A549 (cell line): ENCODE results near the gene UBE2G2. TPM values are rescaled to one million over a fixed set of nuclear protein-coding genes. Genes with fewer than 3 reads are reported as not detected.
A peak's percentile ranks its signal among the peaks of the same experiment; 100 is the strongest.

Source experiments
- ATAC-seq, 2 experiments: fragments of 200-7000 bp in 1 of 2; fragments of >200 bp in 1 of 2; cut with Nextera tagmentation in 1 of 2; cut with Tn5 transposase in 1 of 2; 3 replicates each; pipeline versions ENCODE4 v1.8.0 to v1.9.1; 2018 to 2020; ENCODE audit warnings: mild to moderate bottlenecking in 1 of 2, moderate library complexity in 1 of 2
- CTCF ChIA-PET: fragments of 300-600 bp; sonication (Branson Sonifier 250); formaldehyde crosslinking; extraction: SDS; loops from one replicate; lab custom pipeline; 2021; ENCODE audit warnings: antibody characterized with exemption, inconsistent platforms; lab: Yijun Ruan, JAX
- POLR2A ChIA-PET: fragments of 350-600 bp; formaldehyde crosslinking; extraction: SDS; loops from one replicate; lab custom pipeline; 2021; ENCODE audit warnings: antibody characterized with exemption, inconsistent platforms; lab: Yijun Ruan, JAX
- DNase-seq, 2 experiments: peaks; one replicate each; pipeline versions ENCODE4 v3.0.0 to v3.0.0-alpha.2; 2011 to 2016; ENCODE audit warnings: low read depth in 1 of 2, low spot score in 1 of 2
- FAIRE-seq: peaks from 2 replicates; lab custom pipeline; 2011; peaks lifted over from hg19 to GRCh38; lab: Jason Lieb, UNC
- H3K27ac ChIP-seq, 2 experiments: fragments of >200 bp; sonication (Bioruptor Twin); formaldehyde crosslinking; 3 replicates each; pipeline ENCODE4 v1.5.1; 2016 to 2017
- H3K4me1 ChIP-seq: fragments of >200 bp; sonication (Bioruptor Twin); formaldehyde crosslinking; 3 replicates; pipeline ENCODE4 v1.6.1; 2016
- H3K4me2 ChIP-seq: fragments of >200 bp; sonication (Bioruptor Twin); formaldehyde crosslinking; 3 replicates; pipeline ENCODE4 v1.6.1; 2016
- H3K4me3 ChIP-seq: fragments of >200 bp; sonication (Bioruptor Twin); formaldehyde crosslinking; 3 replicates; pipeline ENCODE4 v1.5.1; 2016
- H3K9me3 ChIP-seq: fragments of >200 bp; sonication (Bioruptor Twin); formaldehyde crosslinking; 3 replicates; pipeline ENCODE4 v1.6.1; 2016
- CBX2 ChIP-seq: fragments of 200-600 bp; sonication (generic); IDR thresholded peaks from 2 replicates; pipeline ENCODE4 v1.6.1; 2016; ENCODE audit warnings: low read depth, mild to moderate bottlenecking, borderline replicate concordance
- CHD2 ChIP-seq: fragments of 150-350 bp; IDR thresholded peaks from 2 replicates; pipeline ENCODE4 v1.6.1; 2014; ENCODE audit warnings: low read length; ENCODE audit not compliant: partially characterized antibody
- E2F6 ChIP-seq: IDR thresholded peaks from 2 replicates; pipeline ENCODE4 v1.6.1; 2012; ENCODE audit warnings: low read depth, borderline replicate concordance
- FOSL2 ChIP-seq, 2 experiments: fragments of 450-650 bp in 1 of 2; fragments of >200 bp in 1 of 2; sonication (Bioruptor Twin) in 1 of 2; formaldehyde crosslinking; IDR thresholded peaks; 2 replicates each; pipeline versions ENCODE4 v1.5.0 to v1.6.1; 2016 to 2020; ENCODE audit warnings: mild to moderate bottlenecking in 1 of 2, moderate library complexity in 1 of 2
- GATA3 ChIP-seq: IDR thresholded peaks from 2 replicates; pipeline ENCODE4 v1.6.1; 2012; ENCODE audit warnings: borderline replicate concordance
- HEYL ChIP-seq: fragments of 250-450 bp; sonication (Bioruptor Pico); IDR thresholded peaks from 2 replicates; pipeline ENCODE4 v1.8.0; 2021; ENCODE audit warnings: mild to moderate bottlenecking, moderate library complexity
- HOXA7 ChIP-seq: fragments of 250-450 bp; sonication (Bioruptor Pico); IDR thresholded peaks from 2 replicates; pipeline ENCODE4 v1.5.0; 2020; ENCODE audit warnings: mild to moderate bottlenecking, moderate library complexity
- HOXB5 ChIP-seq: fragments of 250-450 bp; sonication (Bioruptor Pico); IDR thresholded peaks from 2 replicates; pipeline ENCODE4 v1.5.0; 2020; ENCODE audit warnings: mild to moderate bottlenecking, moderate library complexity
- JUN ChIP-seq, 2 experiments: fragments of >200 bp; sonication (Bioruptor Twin); formaldehyde crosslinking; IDR thresholded peaks; 2 replicates in 1 of 2; 3 replicates in 1 of 2; pipeline ENCODE4 v1.6.1; 2016 to 2017
- KDM5A ChIP-seq: fragments of 200-600 bp; sonication (generic); IDR thresholded peaks from 2 replicates; pipeline ENCODE4 v1.6.1; 2016; ENCODE audit warnings: antibody characterized with exemption, mild to moderate bottlenecking
- MAX ChIP-seq: IDR thresholded peaks from 2 replicates; pipeline ENCODE4 v1.6.1; 2012
- MYC ChIP-seq: IDR thresholded peaks from 2 replicates; pipeline ENCODE4 v1.6.1; 2012; ENCODE audit warnings: mild to moderate bottlenecking, inconsistent platforms, low read length, improper control_type of control experiment, borderline replicate concordance
- PBX3 ChIP-seq: IDR thresholded peaks from 2 replicates; pipeline ENCODE4 v1.6.1; 2012
- PHF8 ChIP-seq: fragments of 200-600 bp; sonication (generic); IDR thresholded peaks from 2 replicates; pipeline ENCODE4 v1.6.1; 2016; ENCODE audit warnings: low read depth, mild to moderate bottlenecking, antibody characterized with exemption, moderate library complexity, borderline replicate concordance
- SMC3 ChIP-seq: fragments of >200 bp; sonication (Bioruptor Twin); formaldehyde crosslinking; IDR thresholded peaks from 3 replicates; pipeline ENCODE4 v1.6.1; 2018; ENCODE audit warnings: inconsistent platforms
- SREBF2 ChIP-seq: fragments of 450-650 bp; IDR thresholded peaks from 2 replicates; pipeline ENCODE4 v1.6.1; 2014; ENCODE audit warnings: mild to moderate bottlenecking, moderate library complexity
- TP53 ChIP-seq: fragments of 250-450 bp; sonication (Bioruptor Pico); IDR thresholded peaks from 2 replicates; pipeline ENCODE4 v1.5.0; 2021; ENCODE audit warnings: mild to moderate bottlenecking, moderate library complexity
- ZC3H11A ChIP-seq: fragments of 450-650 bp; IDR thresholded peaks from 2 replicates; pipeline ENCODE4 v1.6.1; 2014; ENCODE audit warnings: antibody characterized with exemption, mild to moderate bottlenecking
- ZFP36 ChIP-seq: fragments of 450-650 bp; IDR thresholded peaks from 2 replicates; pipeline ENCODE4 v1.6.1; 2014; ENCODE audit warnings: borderline replicate concordance; ENCODE audit not compliant: partially characterized antibody
- WGBS: methylation state at CpG from one replicate; pipeline ENCODE4 v1.1.6; 2017; ENCODE audit errors: missing lambda C conversion rate; 5-methylcytosine and 5-hydroxymethylcytosine counted together
- polyA minus RNA-seq: library from RNA; depleted of rRNA, polyadenylated mRNA; stranded (reverse); fragments of >200 nt; gene quantifications from 2 replicates; pipeline ENCODE4 v1.2.3, GENCODE V29; 2011; rRNA and poly(A)+ RNA removed
- polyA plus RNA-seq, 4 experiments: library from polyadenylated mRNA; depleted of rRNA in 3 of 4; stranded (reverse); fragments of >200 nt; fragmentation: RNase III in 1 of 4; extraction: RNeasy Plus Mini Kit Qiagen cat#74134 plus additional on column Dnase treatment in 1 of 4; gene quantifications; 2 replicates in 3 of 4; 3 replicates in 1 of 4; pipeline ENCODE4 v1.2.3, GENCODE V29; 2011 to 2017
- TF ChIP-seq, protein P1 (sequence below): fragments of 250-450 bp; sonication (Bioruptor Pico); IDR thresholded peaks from 2 replicates; pipeline ENCODE4 v1.5.0; 2020; ENCODE audit warnings: low read depth, mild to moderate bottlenecking, moderate library complexity
- TF ChIP-seq, protein P2 (sequence below): fragments of >200 bp; sonication (Bioruptor Twin); formaldehyde crosslinking; IDR thresholded peaks from 3 replicates; pipeline ENCODE4 v1.6.1; 2016

Gene UBE2G2
- polyA plus RNA-seq (2011; rRNA removed) (65.8 and 68.2 TPM in 2 replicates), polyA plus RNA-seq (2017; fragmentation: RNase III; extraction: RNeasy Plus Mini Kit Qiagen cat#74134 plus additional on column Dnase treatment) (56.9 to 63.5 TPM (median 62.7 TPM) in 3 replicates), polyA minus RNA-seq (46.7 and 58.9 TPM in 2 replicates)
- polyA plus RNA-seq (2012; cell fraction: cytosol; rRNA removed) = 71.8 and 80.2 TPM in 2 replicates
- 86.6 and 92.2 TPM in 2 replicates for polyA plus RNA-seq (2012; cell fraction: nucleus; rRNA removed)

DNA sequence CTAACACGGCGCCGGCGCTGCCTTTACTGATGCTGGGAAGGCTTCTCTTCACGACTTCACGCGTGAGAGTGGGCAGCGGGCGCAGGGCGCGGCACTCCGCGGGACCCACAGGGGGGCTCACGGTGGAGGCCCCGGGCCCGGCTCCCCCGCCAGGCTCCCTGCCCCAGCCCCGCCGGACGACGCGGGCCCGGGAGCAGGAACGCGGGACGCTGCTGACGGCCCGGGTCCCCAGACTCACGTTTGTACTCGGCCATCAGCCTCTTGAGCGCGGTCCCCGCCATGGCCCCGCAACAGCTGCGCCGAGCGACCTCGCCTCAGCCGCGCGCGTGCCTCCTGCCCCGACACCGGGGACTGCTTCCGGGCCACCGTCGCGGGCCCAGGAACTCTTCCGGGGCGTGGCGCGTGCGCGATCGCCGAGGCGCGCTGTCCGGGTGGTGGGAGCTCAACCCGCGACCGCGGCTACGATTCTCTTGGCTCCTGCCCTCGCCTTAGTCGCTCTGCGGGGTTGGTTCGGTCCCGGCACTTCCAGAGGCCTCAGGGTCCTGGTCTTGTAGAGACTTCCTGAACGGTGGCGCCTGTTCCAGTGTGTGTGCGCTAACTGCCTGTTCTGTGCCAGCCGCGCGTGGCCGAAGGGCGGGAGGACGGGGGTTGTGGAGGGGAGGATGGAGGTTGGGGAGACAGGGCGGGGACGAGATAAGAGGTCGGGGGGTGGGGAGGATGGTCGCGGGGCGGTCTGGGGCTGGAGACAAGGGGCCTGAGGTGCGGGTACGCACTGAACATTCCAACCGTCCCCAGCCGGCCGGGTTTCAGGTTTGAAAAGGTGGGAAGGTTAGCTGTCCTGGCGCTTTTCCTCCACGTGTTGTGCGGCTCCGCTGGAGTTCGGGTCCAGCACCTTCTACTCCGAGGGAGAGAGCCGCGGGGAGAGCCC is at the start of gene UBE2G2:
Gene UBE2G2, minus strand, starts transcription at position 353 of the 928 bp plus-strand sequence. Its CDS starts 72 bp downstream, at position 281.
- H3K27ac ChIP-seq = peak within 1 kb of the TSS; percentile 86 to 98
- ChIA-PET CTCF (interaction anchor here (0.7 to 3.0 kb wide), 15 partner anchors 9 to 139 kb away, joined by 3 to 23 read pairs (median 5); partner anchors contain the start of gene SLX9), POLR2A (interaction anchor here (0.9 to 2.1 kb wide), 8 partner anchors 8 to 133 kb away, joined by 3 to 9 read pairs (median 5); partner anchors contain the start of genes PTTG1IP and SUMO3)
- ATAC-seq (peak; percentile 94 to 96), DNase-seq (peak; percentile 72 to 75), FAIRE-seq (no peak)
- no peaks in the 10 kb centered on the region for H3K9me3 ChIP-seq
- TF ChIP-seq SMC3 (no peak), GATA3 (no peak), HOXB5 (CRISPR knock-in tag) (0 out of 2 replicates have a peak, but pooled peaks have one; percentile 25), MAX (peak; percentile 96), PHF8 (peak; percentile 80; the same call in 1 of the 2 replicates), E2F6 (peak; percentile 90), ZFP36 (no peak), FOSL2 (IDR thresholded peaks at IDR 0.05) (no peak), FOSL2 (CRISPR knock-in tag; IDR thresholded peaks at IDR 0.05) (no peak), CBX2 (no peak), MYC (peak; percentile 73; the same call in 1 of the 2 replicates), KDM5A (peak; percentile 46; the same call in 1 of the 2 replicates), CHD2 (no peak), TP53 (CRISPR knock-in tag) (peak; percentile 63; the same call in 1 of the 2 replicates), SREBF2 (no peak), HEYL (CRISPR knock-in tag) (no peak), PBX3 (0 out of 2 replicates have a peak, but pooled peaks have one; percentile 37), JUN (IDR thresholded peaks at IDR 0.05) (peak in 1 of 2 experiments; percentile 81; a peak in 3 of 5 replicates), ZC3H11A (no peak), HOXA7 (CRISPR knock-in tag) (no peak)
- TF ChIP-seq, protein P1, sequence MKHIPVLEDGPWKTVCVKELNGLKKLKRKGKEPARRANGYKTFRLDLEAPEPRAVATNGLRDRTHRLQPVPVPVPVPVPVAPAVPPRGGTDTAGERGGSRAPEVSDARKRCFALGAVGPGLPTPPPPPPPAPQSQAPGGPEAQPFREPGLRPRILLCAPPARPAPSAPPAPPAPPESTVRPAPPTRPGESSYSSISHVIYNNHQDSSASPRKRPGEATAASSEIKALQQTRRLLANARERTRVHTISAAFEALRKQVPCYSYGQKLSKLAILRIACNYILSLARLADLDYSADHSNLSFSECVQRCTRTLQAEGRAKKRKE (CRISPR knock-in tag) = 0 out of 2 replicates have a peak, but pooled peaks have one; percentile 67
- TF ChIP-seq, protein P2, sequence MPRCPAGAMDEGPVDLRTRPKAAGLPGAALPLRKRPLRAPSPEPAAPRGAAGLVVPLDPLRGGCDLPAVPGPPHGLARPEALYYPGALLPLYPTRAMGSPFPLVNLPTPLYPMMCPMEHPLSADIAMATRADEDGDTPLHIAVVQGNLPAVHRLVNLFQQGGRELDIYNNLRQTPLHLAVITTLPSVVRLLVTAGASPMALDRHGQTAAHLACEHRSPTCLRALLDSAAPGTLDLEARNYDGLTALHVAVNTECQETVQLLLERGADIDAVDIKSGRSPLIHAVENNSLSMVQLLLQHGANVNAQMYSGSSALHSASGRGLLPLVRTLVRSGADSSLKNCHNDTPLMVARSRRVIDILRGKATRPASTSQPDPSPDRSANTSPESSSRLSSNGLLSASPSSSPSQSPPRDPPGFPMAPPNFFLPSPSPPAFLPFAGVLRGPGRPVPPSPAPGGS = peak; percentile 63; the same call in 1 of the 3 replicates
- H3K4me1 ChIP-seq = peaks cover 17% of the 10 kb centered on the region; the same call in 2 of the 3 replicates
- peak within 1 kb of the TSS; percentile 91 for H3K4me3 ChIP-seq
- 3% methylated on average over 8 of the region's 97 CpGs for WGBS
- H3K4me2 ChIP-seq = peak within 1 kb of the TSS; percentile 84
